Left ventricle myocardium inferior (tissue), 1 donor: ENCODE results near the gene FBXO17. TPM values are rescaled to one million over a fixed set of nuclear protein-coding genes. Genes with fewer than 3 reads are reported as not detected.

Experiments
- DNase-seq: peaks from one replicate; pipeline ENCODE4 v3.0.0-alpha.2; 2020
- H3K27ac ChIP-seq: fragments of 200-600 bp; replicated peaks from 2 replicates; pipeline ENCODE4 v1.8.0; 2021
- H3K27me3 ChIP-seq: fragments of 200-600 bp; 2 replicates; pipeline ENCODE4 v1.8.0; 2021; ENCODE audit warnings: low read depth
- H3K36me3 ChIP-seq: fragments of 200-600 bp; 2 replicates; pipeline ENCODE4 v1.8.0; 2021
- H3K4me1 ChIP-seq: fragments of 200-600 bp; 2 replicates; pipeline ENCODE4 v1.8.0; 2021
- H3K4me3 ChIP-seq: fragments of 200-600 bp; 2 replicates; pipeline ENCODE4 v1.8.0; 2021; ENCODE audit warnings: mild to moderate bottlenecking, moderate library complexity
- H3K9me3 ChIP-seq: fragments of 200-600 bp; replicated peaks from 2 replicates; pipeline ENCODE4 v1.8.0; 2021
- CTCF ChIP-seq: fragments of 200-600 bp; IDR thresholded peaks from 2 replicates; pipeline ENCODE4 v1.8.0; 2021; ENCODE audit warnings: antibody characterized with exemption, mild to moderate bottlenecking, borderline replicate concordance
- intact Hi-C: fragments of 100-400 bp; cut with micrococcal nuclease; formaldehyde crosslinking; loops from one replicate; pipeline ENCODE4 v1.11.0; 2022
- total RNA-seq: library from RNA; stranded (reverse); fragmentation: NEBNext Ultra II Directional; extraction: Animal tissue kit (Norgen Biotek cat#: 25700); gene quantifications from one replicate; pipeline ENCODE4 v1.2.1, GENCODE V29; 2021
- donor health status: DM: no; HTN: yes; CAD: no; lungs with severe emphysema.

FBXO17 gene
- total RNA-seq, 1 donor from 2014 or later, result 3.0 TPM

GRCh38 chr19:38919837-38920601 lies 55.5 kb downstream of the FBXO17 start:
- intact Hi-C loops, result no loop called here
- H3K36me3 ChIP-seq, result peaks cover 32% of the 10 kb centered on the region
- no peaks in the 10 kb centered on the region for H3K9me3 ChIP-seq
- no peaks in the 10 kb centered on the region for H3K4me1 ChIP-seq
- H3K4me3 ChIP-seq, result no peak overlapping the region
- H3K27me3 ChIP-seq, result no peaks in the 10 kb centered on the region
- TF ChIP-seq CTCF, result no peak
- no peak overlapping the region for H3K27ac ChIP-seq
- no peak for DNase-seq

DNA sequence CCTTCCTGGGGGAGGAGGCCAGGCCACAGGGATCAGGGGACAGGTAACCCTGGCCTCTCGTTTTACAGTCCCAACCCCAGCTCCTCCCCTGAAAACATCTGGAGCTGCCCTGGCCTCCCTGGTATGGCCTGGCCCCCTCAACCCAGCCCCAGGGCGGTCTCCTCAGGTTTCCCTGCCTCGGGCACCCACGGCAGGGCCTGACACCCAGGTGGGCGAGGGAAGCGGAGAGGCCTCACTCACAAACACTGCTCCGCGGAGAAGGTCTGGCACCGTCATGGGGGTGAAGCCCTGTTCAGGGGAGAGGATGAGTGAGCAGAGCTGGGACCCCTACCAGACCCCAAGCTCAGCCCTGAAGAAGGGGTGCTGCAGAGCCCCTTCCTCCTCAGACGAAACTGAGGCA lies 57.0 kb downstream of the FBXO17 start:
- Histone ChIP-seq H3K4me1 (no peaks in the 10 kb centered on the region), H3K4me3 (no peak overlapping the region), H3K36me3 (peaks cover 18% of the 10 kb centered on the region), H3K27me3 (no peaks in the 10 kb centered on the region), H3K27ac (no peak overlapping the region), H3K9me3 (no peaks in the 10 kb centered on the region)
- TF ChIP-seq CTCF, result no peak
- DNase-seq, result no peak
- intact Hi-C loops, result no loop called here

- peaks cover 18% of the 10 kb centered on the region for H3K36me3 ChIP-seq
- H3K27ac ChIP-seq, result no peak overlapping the region
- no peaks in the 10 kb centered on the region for H3K27me3 ChIP-seq
- H3K4me3 ChIP-seq, result no peak overlapping the region
- no peaks in the 10 kb centered on the region for H3K4me1 ChIP-seq
- H3K9me3 ChIP-seq, result no peaks in the 10 kb centered on the region
- intact Hi-C loops, result no loop called here
- TF ChIP-seq CTCF, result peak; percentile 26
- DNase-seq, result no peak
Measured at GRCh38 chr19:38917921-38918491, 57.5 kb downstream of the FBXO17 start.

DNA sequence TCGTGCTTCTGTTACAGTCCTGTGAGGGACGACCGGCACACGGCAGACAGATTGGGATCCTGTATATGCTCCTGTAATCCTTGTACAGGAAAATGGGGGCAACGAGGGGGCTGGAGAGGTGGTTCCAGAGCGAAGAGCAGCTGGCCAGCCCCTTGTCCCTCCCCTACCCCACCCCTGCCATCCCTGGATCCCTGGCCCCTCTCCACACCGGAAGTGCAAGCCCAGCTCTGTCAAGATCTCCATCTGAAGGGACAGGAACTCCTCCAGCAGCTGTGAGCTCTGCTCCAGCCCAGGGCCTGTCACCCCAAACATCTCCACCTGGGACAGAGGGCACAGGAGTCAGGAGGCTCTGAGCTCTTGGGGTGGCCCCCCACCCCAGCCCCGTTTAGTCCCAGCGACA lies 58.0 kb downstream of the FBXO17 start:
- no peaks in the 10 kb centered on the region for H3K9me3 ChIP-seq
- no peak for TF ChIP-seq CTCF
- DNase-seq, result no peak
- no peak overlapping the region for H3K4me3 ChIP-seq
- no peak overlapping the region for H3K27ac ChIP-seq
- H3K4me1 ChIP-seq, result no peaks in the 10 kb centered on the region
- H3K36me3 ChIP-seq, result peaks cover 15% of the 10 kb centered on the region
- intact Hi-C loops, result no loop called here
- no peaks in the 10 kb centered on the region for H3K27me3 ChIP-seq

DNA sequence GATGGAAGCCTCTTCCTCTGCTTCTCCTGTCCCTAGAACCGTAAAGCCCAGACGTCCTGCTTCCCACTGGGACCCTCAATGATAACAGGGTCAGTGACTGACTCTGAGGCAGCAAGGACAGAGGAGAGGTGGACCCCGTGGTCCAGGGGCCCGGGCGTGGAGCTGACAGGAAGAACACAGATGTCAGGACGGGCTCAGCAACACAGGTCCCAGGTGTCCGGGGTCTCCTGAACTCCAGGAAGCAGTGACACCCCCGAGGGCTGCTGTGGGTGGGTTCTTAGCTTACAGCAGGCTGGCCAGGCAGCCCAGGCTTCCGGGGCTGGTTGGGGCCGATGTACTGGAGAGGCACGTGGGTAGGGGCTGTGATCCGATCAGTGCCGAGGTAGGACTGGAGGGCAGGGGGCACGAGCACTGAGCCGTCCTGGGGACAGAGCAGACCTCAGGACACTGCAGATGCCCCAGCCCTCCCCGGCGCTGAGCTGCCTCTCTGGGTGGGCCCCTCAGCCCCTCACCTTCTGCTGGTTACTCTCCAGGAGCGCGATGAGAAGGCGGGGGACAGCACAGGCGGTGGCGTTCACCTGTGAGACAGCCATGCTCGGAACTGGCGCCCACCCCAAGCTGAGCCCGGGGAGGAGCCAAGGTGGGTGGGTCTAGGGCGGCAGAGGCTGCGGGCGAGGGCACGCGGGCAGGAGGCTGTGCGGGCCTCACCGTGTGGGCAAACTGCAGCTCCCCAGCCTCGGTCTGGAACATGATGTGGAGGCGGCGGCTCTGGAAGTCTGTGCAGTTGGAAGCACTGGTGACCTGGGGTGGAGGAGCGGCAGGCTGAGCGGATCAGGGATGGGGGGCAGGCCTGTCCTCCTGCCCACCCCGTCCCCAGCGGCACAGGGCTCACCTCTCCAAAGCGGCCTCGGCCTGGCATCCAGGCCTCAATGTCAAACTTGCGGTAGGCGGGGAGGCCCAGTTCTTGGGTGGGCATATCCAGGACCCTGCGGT lies 59.9 kb downstream of the FBXO17 start:
- no peak overlapping the region for H3K4me3 ChIP-seq
- no peak overlapping the region for H3K27ac ChIP-seq
- H3K27me3 ChIP-seq, result peaks cover 15% of the 10 kb centered on the region
- peaks cover 2% of the 10 kb centered on the region for H3K36me3 ChIP-seq
- no peaks in the 10 kb centered on the region for H3K9me3 ChIP-seq
- no peak for TF ChIP-seq CTCF
- intact Hi-C loops, result no loop called here
- H3K4me1 ChIP-seq, result no peaks in the 10 kb centered on the region
- DNase-seq, result no peak
